HEK293 (cell line): ENCODE results near the gene RNF39.

Source experiments
- CTCF ChIA-PET: fragments of 350-600 bp; formaldehyde crosslinking; extraction: SDS; loops from one replicate; lab custom pipeline; 2021; ENCODE audit warnings: antibody characterized with exemption; lab: Yijun Ruan, JAX
- POLR2A ChIA-PET: fragments of 300-600 bp; formaldehyde crosslinking; extraction: SDS; loops from one replicate; lab custom pipeline; 2020; ENCODE audit warnings: antibody characterized with exemption, inconsistent platforms; lab: Yijun Ruan, JAX
- H3K27ac ChIP-seq: fragments of 200-500 bp; sonication (Bioruptor generic); 2 replicates; pipeline ENCODE4 v1.5.1; 2014; ENCODE audit warnings: low read depth, low read length, control low read depth, inconsistent platforms; ENCODE audit errors: extremely low read depth
- H3K36me3 ChIP-seq, 2 experiments: fragments of 200-500 bp in 1 of 2; sonication (Bioruptor generic) in 1 of 2; 1 replicate in 1 of 2; 2 replicates in 1 of 2; pipeline ENCODE4 v1.5.1; 2014 to 2017; ENCODE audit warnings: inconsistent platforms in 2 of 2, low read length in 2 of 2; ENCODE audit not compliant: control insufficient read depth in 2 of 2, insufficient read depth in 1 of 2
- H3K4me1 ChIP-seq: fragments of 200-500 bp; sonication (Bioruptor generic); 2 replicates; pipeline ENCODE4 v1.5.1; 2014; ENCODE audit warnings: mild to moderate bottlenecking, low read length, inconsistent platforms; ENCODE audit not compliant: control insufficient read depth, insufficient read depth
- H3K4me3 ChIP-seq: 2 replicates; pipeline ENCODE4 v1.5.1; 2011; ENCODE audit warnings: low read depth, mild to moderate bottlenecking, control low read depth, low read length, moderate library complexity
- H3K9me3 ChIP-seq: fragments of 200-500 bp; sonication (Bioruptor generic); 2 replicates; pipeline ENCODE4 v1.5.1; 2014; ENCODE audit warnings: low read depth, low read length, inconsistent platforms; ENCODE audit not compliant: control insufficient read depth, insufficient read depth
- KLF17 ChIP-seq: fragments of 450-650 bp; formaldehyde crosslinking; IDR thresholded peaks from 2 replicates; pipeline ENCODE4 v1.5.1; 2016; ENCODE audit warnings: missing biosample characterization, missing genetic modification characterization
- PRDM1 ChIP-seq: fragments of 450-650 bp; formaldehyde crosslinking; IDR thresholded peaks from 2 replicates; pipeline ENCODE4; 2016; ENCODE audit warnings: missing biosample characterization, missing genetic modification characterization
- RBAK ChIP-seq: fragments of 450-650 bp; formaldehyde crosslinking; IDR thresholded peaks from 2 replicates; pipeline ENCODE4 v1.5.1; 2016; ENCODE audit warnings: missing biosample characterization, missing genetic modification characterization
- REPIN1 ChIP-seq: fragments of 450-650 bp; formaldehyde crosslinking; IDR thresholded peaks from 2 replicates; pipeline ENCODE4 v1.5.1; 2017; ENCODE audit warnings: missing biosample characterization, missing genetic modification characterization, low read depth
- SALL2 ChIP-seq: fragments of 450-650 bp; formaldehyde crosslinking; IDR thresholded peaks from 2 replicates; pipeline ENCODE4 v1.5.0; 2017; ENCODE audit warnings: missing biosample characterization, mild to moderate bottlenecking, missing genetic modification characterization, borderline replicate concordance
- SETDB1 ChIP-seq: IDR thresholded peaks from one replicate; pipeline ENCODE4 v1.6.1; 2017; ENCODE audit warnings: mild to moderate bottlenecking, low read length, moderate library complexity, mixed read lengths; ENCODE audit not compliant: insufficient read length
- SP2 ChIP-seq: fragments of 450-650 bp; formaldehyde crosslinking; IDR thresholded peaks from 2 replicates; pipeline ENCODE4 v1.5.1; 2016; ENCODE audit warnings: missing biosample characterization, missing genetic modification characterization
- YY2 ChIP-seq: fragments of 450-650 bp; formaldehyde crosslinking; IDR thresholded peaks from 2 replicates; pipeline ENCODE4 v1.5.1; 2016; ENCODE audit warnings: missing biosample characterization, missing genetic modification characterization
- ZBTB7A ChIP-seq: fragments of 450-650 bp; formaldehyde crosslinking; IDR thresholded peaks from 2 replicates; pipeline ENCODE4 v1.5.1; 2016; ENCODE audit warnings: low read depth, missing biosample characterization, missing genetic modification characterization
- ZEB2 ChIP-seq: fragments of 450-650 bp; formaldehyde crosslinking; IDR thresholded peaks from 2 replicates; pipeline ENCODE4 v1.5.1; 2016; ENCODE audit warnings: missing biosample characterization, missing genetic modification characterization
- ZNF133 ChIP-seq: fragments of 450-650 bp; formaldehyde crosslinking; IDR thresholded peaks from 2 replicates; pipeline ENCODE4 v1.5.1; 2016; ENCODE audit warnings: missing biosample characterization, missing genetic modification characterization
- ZNF155 ChIP-seq: fragments of 450-650 bp; formaldehyde crosslinking; IDR thresholded peaks from 2 replicates; pipeline ENCODE4 v1.5.1; 2016; ENCODE audit warnings: missing biosample characterization, missing genetic modification characterization
- ZNF169 ChIP-seq: fragments of 450-650 bp; formaldehyde crosslinking; IDR thresholded peaks from 2 replicates; pipeline ENCODE4 v1.5.1; 2016; ENCODE audit warnings: missing biosample characterization, missing genetic modification characterization
- ZNF24 ChIP-seq: fragments of 450-650 bp; formaldehyde crosslinking; IDR thresholded peaks from 2 replicates; pipeline ENCODE4 v1.5.1; 2016; ENCODE audit warnings: missing biosample characterization, missing genetic modification characterization
- ZNF311 ChIP-seq: fragments of 450-650 bp; formaldehyde crosslinking; IDR thresholded peaks from 2 replicates; pipeline ENCODE4 v1.5.1; 2017; ENCODE audit warnings: missing biosample characterization, missing genetic modification characterization, borderline replicate concordance
- ZNF350 ChIP-seq: fragments of 450-650 bp; formaldehyde crosslinking; IDR thresholded peaks from 2 replicates; pipeline ENCODE4 v1.5.0; 2017; ENCODE audit warnings: missing biosample characterization, mild to moderate bottlenecking, missing genetic modification characterization
- ZNF37A ChIP-seq: fragments of 450-650 bp; IDR thresholded peaks from 2 replicates; pipeline ENCODE4 v1.5.1; 2018; ENCODE audit warnings: missing biosample characterization, missing genetic modification characterization
- ZNF626 ChIP-seq: fragments of 450-650 bp; sonication (Bioruptor Pico); formaldehyde crosslinking; IDR thresholded peaks from 2 replicates; pipeline ENCODE4 v1.5.1; 2018; ENCODE audit warnings: missing biosample characterization, missing genetic modification characterization, inconsistent platforms
- ZNF677 ChIP-seq: fragments of 450-650 bp; IDR thresholded peaks from 2 replicates; pipeline ENCODE4 v1.5.0; 2018; ENCODE audit warnings: missing biosample characterization, mild to moderate bottlenecking, missing genetic modification characterization, moderate library complexity
- TF ChIP-seq, protein P1 (sequence below): fragments of 450-650 bp; formaldehyde crosslinking; IDR thresholded peaks from 2 replicates; pipeline ENCODE4 v1.5.1; 2016; ENCODE audit warnings: missing biosample characterization, missing genetic modification characterization
- TF ChIP-seq, protein P2 (sequence below): fragments of 450-650 bp; formaldehyde crosslinking; IDR thresholded peaks from 2 replicates; pipeline ENCODE4; 2016; ENCODE audit warnings: missing biosample characterization, missing genetic modification characterization
- TF ChIP-seq, protein P3 (sequence below): fragments of 450-650 bp; formaldehyde crosslinking; IDR thresholded peaks from 2 replicates; pipeline ENCODE4 v1.5.1; 2016; ENCODE audit warnings: missing biosample characterization, missing genetic modification characterization, borderline replicate concordance

RNF39 gene

DNA sequence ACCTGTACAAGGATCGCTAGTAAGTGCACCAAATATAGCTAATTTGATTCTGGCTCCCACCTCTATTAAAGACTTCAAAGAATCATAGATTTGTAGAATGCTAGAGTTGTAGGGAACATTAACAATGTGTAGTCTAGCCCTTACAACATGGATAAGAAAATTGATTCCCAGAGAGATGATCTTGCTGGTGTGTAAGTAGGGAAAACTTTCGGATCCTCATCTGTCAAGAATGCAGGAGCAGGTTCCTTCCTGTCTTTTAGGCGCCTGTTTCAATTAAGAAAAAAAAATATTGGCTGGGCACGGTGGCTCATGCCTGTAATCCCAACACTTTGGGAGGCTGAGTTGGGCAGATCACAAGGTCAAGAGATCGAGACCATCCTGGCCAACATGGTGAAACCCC is 12.3 kb upstream of the RNF39 start:
- CTCF ChIA-PET, result interaction anchor here (0.6 to 1.7 kb wide), 8 partner anchors 9 to 434 kb away, joined by 3 to 10 read pairs (median 4); no protein-coding TSS in a partner anchor
- peaks cover 4% of the 10 kb centered on the region for H3K4me1 ChIP-seq
- no peak for TF ChIP-seq ZNF350 (tag by site-specific recombination)
- TF ChIP-seq ZNF155, result no peak
- TF ChIP-seq, protein P1, sequence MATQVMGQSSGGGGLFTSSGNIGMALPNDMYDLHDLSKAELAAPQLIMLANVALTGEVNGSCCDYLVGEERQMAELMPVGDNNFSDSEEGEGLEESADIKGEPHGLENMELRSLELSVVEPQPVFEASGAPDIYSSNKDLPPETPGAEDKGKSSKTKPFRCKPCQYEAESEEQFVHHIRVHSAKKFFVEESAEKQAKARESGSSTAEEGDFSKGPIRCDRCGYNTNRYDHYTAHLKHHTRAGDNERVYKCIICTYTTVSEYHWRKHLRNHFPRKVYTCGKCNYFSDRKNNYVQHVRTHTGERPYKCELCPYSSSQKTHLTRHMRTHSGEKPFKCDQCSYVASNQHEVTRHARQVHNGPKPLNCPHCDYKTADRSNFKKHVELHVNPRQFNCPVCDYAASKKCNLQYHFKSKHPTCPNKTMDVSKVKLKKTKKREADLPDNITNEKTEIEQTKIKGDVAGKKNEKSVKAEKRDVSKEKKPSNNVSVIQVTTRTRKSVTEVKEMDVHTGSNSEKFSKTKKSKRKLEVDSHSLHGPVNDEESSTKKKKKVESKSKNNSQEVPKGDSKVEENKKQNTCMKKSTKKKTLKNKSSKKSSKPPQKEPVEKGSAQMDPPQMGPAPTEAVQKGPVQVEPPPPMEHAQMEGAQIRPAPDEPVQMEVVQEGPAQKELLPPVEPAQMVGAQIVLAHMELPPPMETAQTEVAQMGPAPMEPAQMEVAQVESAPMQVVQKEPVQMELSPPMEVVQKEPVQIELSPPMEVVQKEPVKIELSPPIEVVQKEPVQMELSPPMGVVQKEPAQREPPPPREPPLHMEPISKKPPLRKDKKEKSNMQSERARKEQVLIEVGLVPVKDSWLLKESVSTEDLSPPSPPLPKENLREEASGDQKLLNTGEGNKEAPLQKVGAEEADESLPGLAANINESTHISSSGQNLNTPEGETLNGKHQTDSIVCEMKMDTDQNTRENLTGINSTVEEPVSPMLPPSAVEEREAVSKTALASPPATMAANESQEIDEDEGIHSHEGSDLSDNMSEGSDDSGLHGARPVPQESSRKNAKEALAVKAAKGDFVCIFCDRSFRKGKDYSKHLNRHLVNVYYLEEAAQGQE (tag by site-specific recombination), result no peak
- TF ChIP-seq REPIN1, result no peak
- H3K4me3 ChIP-seq, result no peak overlapping the region
- no peak overlapping the region for H3K27ac ChIP-seq
- no peaks in the 10 kb centered on the region for H3K9me3 ChIP-seq
- POLR2A ChIA-PET, result interaction anchor here (1.0 to 2.3 kb wide), 3 partner anchors 14 to 27 kb away, joined by 3 to 8 read pairs (median 5); partner anchors contain the start of gene POLR1H
- no peaks in the 10 kb centered on the region for H3K36me3 ChIP-seq

GRCh38 chr6:30077218-30077617 is 1.6 kb upstream of the RNF39 start:
- Histone ChIP-seq H3K4me3 (no peak overlapping the region), H3K36me3 (no peaks in the 10 kb centered on the region), H3K27ac (no peak overlapping the region), H3K9me3 (no peaks in the 10 kb centered on the region), H3K4me1 (peaks cover 6% of the 10 kb centered on the region; the same call in 1 of the 2 replicates)
- POLR2A ChIA-PET, result interaction anchor here (1.0 kb wide), 1 partner anchor 10 kb away, joined by 3 read pairs; no protein-coding TSS in a partner anchor
- CTCF ChIA-PET, result interaction anchor here (1.0 to 2.2 kb wide), 5 partner anchors 9 to 55 kb away, joined by 3 to 8 read pairs (median 4); partner anchors contain the start of gene POLR1H
- TF ChIP-seq ZNF24 (tag by site-specific recombination) (no peak), SETDB1 (no peak), KLF17 (tag by site-specific recombination) (no peak), ZNF311 (tag by site-specific recombination) (no peak), RBAK (no peak), ZNF169 (tag by site-specific recombination) (no peak), SP2 (tag by site-specific recombination) (no peak), ZBTB7A (tag by site-specific recombination) (no peak), ZNF133 (tag by site-specific recombination) (no peak), ZNF37A (tag by site-specific recombination) (no peak), SALL2 (tag by site-specific recombination) (no peak), ZNF626 (tag by site-specific recombination) (no peak), PRDM1 (tag by site-specific recombination) (no peak), ZEB2 (no peak), YY2 (no peak), ZNF677 (tag by site-specific recombination) (no peak)
- TF ChIP-seq, protein P2, sequence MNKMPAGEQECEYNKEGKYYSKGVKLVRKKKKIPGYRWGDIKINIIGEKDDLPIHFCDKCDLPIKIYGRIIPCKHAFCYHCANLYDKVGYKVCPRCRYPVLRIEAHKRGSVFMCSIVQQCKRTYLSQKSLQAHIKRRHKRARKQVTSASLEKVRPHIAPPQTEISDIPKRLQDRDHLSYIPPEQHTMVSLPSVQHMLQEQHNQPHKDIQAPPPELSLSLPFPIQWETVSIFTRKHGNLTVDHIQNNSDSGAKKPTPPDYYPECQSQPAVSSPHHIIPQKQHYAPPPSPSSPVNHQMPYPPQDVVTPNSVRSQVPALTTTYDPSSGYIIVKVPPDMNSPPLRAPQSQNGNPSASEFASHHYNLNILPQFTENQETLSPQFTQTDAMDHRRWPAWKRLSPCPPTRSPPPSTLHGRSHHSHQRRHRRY (tag by site-specific recombination), result no peak
- TF ChIP-seq, protein P3, sequence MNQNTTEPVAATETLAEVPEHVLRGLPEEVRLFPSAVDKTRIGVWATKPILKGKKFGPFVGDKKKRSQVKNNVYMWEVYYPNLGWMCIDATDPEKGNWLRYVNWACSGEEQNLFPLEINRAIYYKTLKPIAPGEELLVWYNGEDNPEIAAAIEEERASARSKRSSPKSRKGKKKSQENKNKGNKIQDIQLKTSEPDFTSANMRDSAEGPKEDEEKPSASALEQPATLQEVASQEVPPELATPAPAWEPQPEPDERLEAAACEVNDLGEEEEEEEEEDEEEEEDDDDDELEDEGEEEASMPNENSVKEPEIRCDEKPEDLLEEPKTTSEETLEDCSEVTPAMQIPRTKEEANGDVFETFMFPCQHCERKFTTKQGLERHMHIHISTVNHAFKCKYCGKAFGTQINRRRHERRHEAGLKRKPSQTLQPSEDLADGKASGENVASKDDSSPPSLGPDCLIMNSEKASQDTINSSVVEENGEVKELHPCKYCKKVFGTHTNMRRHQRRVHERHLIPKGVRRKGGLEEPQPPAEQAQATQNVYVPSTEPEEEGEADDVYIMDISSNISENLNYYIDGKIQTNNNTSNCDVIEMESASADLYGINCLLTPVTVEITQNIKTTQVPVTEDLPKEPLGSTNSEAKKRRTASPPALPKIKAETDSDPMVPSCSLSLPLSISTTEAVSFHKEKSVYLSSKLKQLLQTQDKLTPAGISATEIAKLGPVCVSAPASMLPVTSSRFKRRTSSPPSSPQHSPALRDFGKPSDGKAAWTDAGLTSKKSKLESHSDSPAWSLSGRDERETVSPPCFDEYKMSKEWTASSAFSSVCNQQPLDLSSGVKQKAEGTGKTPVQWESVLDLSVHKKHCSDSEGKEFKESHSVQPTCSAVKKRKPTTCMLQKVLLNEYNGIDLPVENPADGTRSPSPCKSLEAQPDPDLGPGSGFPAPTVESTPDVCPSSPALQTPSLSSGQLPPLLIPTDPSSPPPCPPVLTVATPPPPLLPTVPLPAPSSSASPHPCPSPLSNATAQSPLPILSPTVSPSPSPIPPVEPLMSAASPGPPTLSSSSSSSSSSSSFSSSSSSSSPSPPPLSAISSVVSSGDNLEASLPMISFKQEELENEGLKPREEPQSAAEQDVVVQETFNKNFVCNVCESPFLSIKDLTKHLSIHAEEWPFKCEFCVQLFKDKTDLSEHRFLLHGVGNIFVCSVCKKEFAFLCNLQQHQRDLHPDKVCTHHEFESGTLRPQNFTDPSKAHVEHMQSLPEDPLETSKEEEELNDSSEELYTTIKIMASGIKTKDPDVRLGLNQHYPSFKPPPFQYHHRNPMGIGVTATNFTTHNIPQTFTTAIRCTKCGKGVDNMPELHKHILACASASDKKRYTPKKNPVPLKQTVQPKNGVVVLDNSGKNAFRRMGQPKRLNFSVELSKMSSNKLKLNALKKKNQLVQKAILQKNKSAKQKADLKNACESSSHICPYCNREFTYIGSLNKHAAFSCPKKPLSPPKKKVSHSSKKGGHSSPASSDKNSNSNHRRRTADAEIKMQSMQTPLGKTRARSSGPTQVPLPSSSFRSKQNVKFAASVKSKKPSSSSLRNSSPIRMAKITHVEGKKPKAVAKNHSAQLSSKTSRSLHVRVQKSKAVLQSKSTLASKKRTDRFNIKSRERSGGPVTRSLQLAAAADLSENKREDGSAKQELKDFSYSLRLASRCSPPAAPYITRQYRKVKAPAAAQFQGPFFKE (tag by site-specific recombination), result no peak
